ENCODE data around the gene SH3BGR.

DNA sequence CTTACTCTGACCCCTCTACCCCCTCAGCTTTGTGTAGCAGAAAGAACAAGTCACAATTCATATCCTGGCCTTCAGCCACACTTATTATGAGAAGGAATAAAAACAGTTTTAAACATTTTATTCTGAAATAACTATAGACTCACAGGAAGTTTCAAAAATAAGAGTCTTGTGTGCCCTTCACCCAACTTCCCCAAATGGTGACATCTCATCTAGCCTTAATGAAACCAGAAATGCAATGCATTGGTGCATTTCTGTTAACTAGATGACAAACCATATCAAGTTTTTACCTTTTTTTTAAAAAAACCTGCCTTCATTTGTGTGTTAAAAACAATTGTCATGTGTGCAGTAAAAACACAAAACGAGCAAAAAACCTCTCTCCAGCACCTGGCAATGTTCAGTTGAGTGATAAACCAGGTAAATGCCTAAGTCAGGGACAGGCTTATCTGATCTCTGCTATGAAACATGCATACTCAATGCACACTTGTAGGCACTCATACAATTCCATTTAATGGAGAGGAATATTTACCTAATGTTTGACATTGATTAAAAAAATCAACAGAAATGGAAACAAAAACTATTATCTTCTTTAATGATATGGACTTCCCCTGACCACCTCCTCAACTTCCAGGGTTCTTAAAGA, 51.5 kb downstream of the SH3BGR start:
- TF ChIP-seq, protein P1, sequence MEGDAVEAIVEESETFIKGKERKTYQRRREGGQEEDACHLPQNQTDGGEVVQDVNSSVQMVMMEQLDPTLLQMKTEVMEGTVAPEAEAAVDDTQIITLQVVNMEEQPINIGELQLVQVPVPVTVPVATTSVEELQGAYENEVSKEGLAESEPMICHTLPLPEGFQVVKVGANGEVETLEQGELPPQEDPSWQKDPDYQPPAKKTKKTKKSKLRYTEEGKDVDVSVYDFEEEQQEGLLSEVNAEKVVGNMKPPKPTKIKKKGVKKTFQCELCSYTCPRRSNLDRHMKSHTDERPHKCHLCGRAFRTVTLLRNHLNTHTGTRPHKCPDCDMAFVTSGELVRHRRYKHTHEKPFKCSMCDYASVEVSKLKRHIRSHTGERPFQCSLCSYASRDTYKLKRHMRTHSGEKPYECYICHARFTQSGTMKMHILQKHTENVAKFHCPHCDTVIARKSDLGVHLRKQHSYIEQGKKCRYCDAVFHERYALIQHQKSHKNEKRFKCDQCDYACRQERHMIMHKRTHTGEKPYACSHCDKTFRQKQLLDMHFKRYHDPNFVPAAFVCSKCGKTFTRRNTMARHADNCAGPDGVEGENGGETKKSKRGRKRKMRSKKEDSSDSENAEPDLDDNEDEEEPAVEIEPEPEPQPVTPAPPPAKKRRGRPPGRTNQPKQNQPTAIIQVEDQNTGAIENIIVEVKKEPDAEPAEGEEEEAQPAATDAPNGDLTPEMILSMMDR (optimal IDR thresholded peaks at IDR 0.05 in 1 of 3, IDR thresholded peaks at IDR 0.05 in 1 of 3, conservative IDR thresholded peaks at IDR 0.05 in 1 of 3; ENCODE audit: extremely low read depth in 1 of 3, insufficient read depth in 2 of 3, low read length in 3 of 3) = no peak
- no peak for TF ChIP-seq EZH2 (IDR thresholded peaks at IDR 0.05; ENCODE audit: low read length)
